H9 (cell line): ENCODE measurements around the gene EDN3. TPM values are rescaled to one million over a fixed set of nuclear protein-coding genes. Genes with fewer than 3 reads are reported as not detected.

Source experiments
- DNase-seq: peaks from one replicate; pipeline ENCODE4 v3.0.0-alpha.2; 2017
- H2AFZ ChIP-seq: one replicate; pipeline ENCODE4 v1.6.1; 2013; ENCODE audit warnings: mild to moderate bottlenecking, low read length, control low read depth, moderate library complexity
- H2AK5ac ChIP-seq: 2 replicates; pipeline ENCODE4 v1.6.1; 2013; ENCODE audit warnings: low read length, control low read depth, mixed read lengths; ENCODE audit not compliant: insufficient read length
- H2BK120ac ChIP-seq: one replicate; pipeline ENCODE4 v1.6.1; 2013; ENCODE audit warnings: low read depth, mild to moderate bottlenecking, low read length, control low read depth, inconsistent platforms; ENCODE audit not compliant: poor library complexity, severe bottlenecking
- H2BK12ac ChIP-seq: 2 replicates; pipeline ENCODE4 v1.6.1; 2013; ENCODE audit warnings: low read length, control low read depth, mixed read lengths, low read depth; ENCODE audit not compliant: insufficient read length
- H2BK15ac ChIP-seq: 2 replicates; pipeline ENCODE4 v1.6.1; 2013; ENCODE audit warnings: low read depth, low read length, control low read depth
- H2BK20ac ChIP-seq: one replicate; pipeline ENCODE4 v1.6.1; 2013; ENCODE audit warnings: low read depth, mild to moderate bottlenecking, low read length, control low read depth, inconsistent platforms; ENCODE audit not compliant: poor library complexity, severe bottlenecking
- H2BK5ac ChIP-seq: 2 replicates; pipeline ENCODE4 v1.6.1; 2013; ENCODE audit warnings: low read length, control low read depth, mixed read lengths; ENCODE audit not compliant: insufficient read length
- H3K14ac ChIP-seq: 2 replicates; pipeline ENCODE4 v1.6.1; 2013; ENCODE audit warnings: low read length, control low read depth; ENCODE audit not compliant: insufficient read depth
- H3K18ac ChIP-seq: 2 replicates; pipeline ENCODE4 v1.6.1; 2013; ENCODE audit warnings: low read depth, mild to moderate bottlenecking, mixed read lengths, low read length, control low read depth; ENCODE audit not compliant: insufficient read length
- H3K23ac ChIP-seq: 2 replicates; pipeline ENCODE4 v1.6.1; 2013; ENCODE audit warnings: low read length, control low read depth, mixed read lengths, low read depth; ENCODE audit not compliant: insufficient read length
- H3K23me2 ChIP-seq: 2 replicates; pipeline ENCODE4 v1.6.1; 2013; ENCODE audit warnings: low read depth, mild to moderate bottlenecking, mixed read lengths, low read length, control low read depth; ENCODE audit not compliant: insufficient read length, poor library complexity, severe bottlenecking
- H3K27ac ChIP-seq: 2 replicates; pipeline ENCODE4 v1.5.1; 2013; ENCODE audit warnings: low read length, control low read depth, mixed read lengths, low read depth; ENCODE audit not compliant: insufficient read length
- H3K27me3 ChIP-seq: 2 replicates; pipeline ENCODE4 v1.6.1; 2013; ENCODE audit warnings: low read length, control low read depth, inconsistent platforms; ENCODE audit not compliant: insufficient read depth
- H3K4ac ChIP-seq: 2 replicates; pipeline ENCODE4 v1.6.1; 2013; ENCODE audit warnings: low read depth, mild to moderate bottlenecking, control low read depth, inconsistent platforms, low read length, moderate library complexity
- H3K4me1 ChIP-seq: 2 replicates; pipeline ENCODE4 v1.6.1; 2013; ENCODE audit warnings: low read length, control low read depth, inconsistent platforms; ENCODE audit not compliant: insufficient read depth
- H3K4me2 ChIP-seq: 2 replicates; pipeline ENCODE4 v1.6.1; 2013; ENCODE audit warnings: low read length, control low read depth, mixed read lengths; ENCODE audit not compliant: insufficient read length, insufficient read depth
- H3K56ac ChIP-seq: 2 replicates; pipeline ENCODE4 v1.6.1; 2013; ENCODE audit warnings: low read depth, mild to moderate bottlenecking, mixed read lengths, low read length, control low read depth; ENCODE audit not compliant: insufficient read length
- H3K79me1 ChIP-seq: 2 replicates; pipeline ENCODE4 v1.6.1; 2013; ENCODE audit warnings: low read depth, mild to moderate bottlenecking, moderate library complexity, low read length, control low read depth, inconsistent platforms; ENCODE audit not compliant: insufficient read depth, poor library complexity, severe bottlenecking
- H3K79me2 ChIP-seq: 2 replicates; pipeline ENCODE4 v1.6.1; 2013; ENCODE audit warnings: low read length, control low read depth, inconsistent platforms; ENCODE audit not compliant: insufficient read depth
- H3K9ac ChIP-seq: 2 replicates; pipeline ENCODE4 v1.6.1; 2013; ENCODE audit warnings: low read length, control low read depth, mixed read lengths; ENCODE audit not compliant: insufficient read length; ENCODE audit errors: extremely low read depth
- H3K9me3 ChIP-seq: one replicate; pipeline ENCODE4 v1.6.1; 2013; ENCODE audit warnings: low read depth, low read length, inconsistent platforms; ENCODE audit not compliant: control insufficient read depth
- H3T11ph ChIP-seq: one replicate; pipeline ENCODE4 v1.6.1; 2013; ENCODE audit warnings: mild to moderate bottlenecking, low read length, control low read depth, inconsistent platforms
- H4K20me1 ChIP-seq: one replicate; pipeline ENCODE4 v1.6.1; 2013; ENCODE audit not compliant: control insufficient read depth, insufficient read length, insufficient read depth
- H4K5ac ChIP-seq: 2 replicates; pipeline ENCODE4 v1.6.1; 2013; ENCODE audit warnings: low read depth, mild to moderate bottlenecking, mixed read lengths, low read length, control low read depth; ENCODE audit not compliant: insufficient read length
- H4K8ac ChIP-seq: replicated peaks from 2 replicates; pipeline ENCODE4 v1.6.1; 2013; ENCODE audit warnings: low read length, control low read depth, mixed read lengths, low read depth; ENCODE audit not compliant: insufficient read length
- H4K91ac ChIP-seq: 2 replicates; pipeline ENCODE4 v1.6.1; 2013; ENCODE audit warnings: low read depth, mild to moderate bottlenecking, moderate library complexity, mixed read lengths, low read length, control low read depth; ENCODE audit not compliant: insufficient read length
- H3K27ac Mint-ChIP-seq, 3 experiments: 2 replicates in 2 of 3; 3 replicates in 1 of 3; pipeline ENCODE4 v1.8.0; 2020 to 2021; ENCODE audit warnings: mixed read lengths in 3 of 3, mild to moderate bottlenecking in 1 of 3, moderate library complexity in 1 of 3
- H3K27me3 Mint-ChIP-seq: 2 replicates; pipeline ENCODE4 v1.8.0; 2021; ENCODE audit warnings: low read depth, mild to moderate bottlenecking, moderate library complexity, mixed read lengths
- H3K36me3 Mint-ChIP-seq, 3 experiments: 2 replicates in 2 of 3; 3 replicates in 1 of 3; pipeline ENCODE4 v1.8.0; 2020 to 2021; ENCODE audit warnings: low read depth in 3 of 3, mixed read lengths in 3 of 3; ENCODE audit not compliant: insufficient read depth in 1 of 3
- H3K4me1 Mint-ChIP-seq, 2 experiments: 2 replicates each; pipeline ENCODE4 v1.8.0; 2020; ENCODE audit warnings: mixed read lengths in 2 of 2
- H3K4me3 Mint-ChIP-seq, 2 experiments: 2 replicates in 1 of 2; 3 replicates in 1 of 2; pipeline ENCODE4 v1.8.0; 2020 to 2021; ENCODE audit warnings: mild to moderate bottlenecking in 2 of 2, mixed read lengths in 2 of 2, moderate library complexity in 1 of 2
- H3K9me3 Mint-ChIP-seq, 2 experiments: 2 replicates in 1 of 2; 3 replicates in 1 of 2; pipeline ENCODE4 v1.8.0; 2020; ENCODE audit warnings: mild to moderate bottlenecking in 2 of 2, mixed read lengths in 2 of 2, moderate library complexity in 1 of 2
- WGBS: extraction: QIAGEN DNeasy Blood & Tissue Kit; methylation state at CpG from one replicate; pipeline ENCODE4 v1.1.7; 2013; ENCODE audit warnings: missing lambda C conversion rate, low lambda C conversion rate, mixed read lengths; ENCODE audit not compliant: insufficient read length; ENCODE audit errors: extremely low coverage; 5-methylcytosine and 5-hydroxymethylcytosine counted together
- total RNA-seq: library from RNA; stranded (reverse); gene quantifications from 2 replicates; pipeline ENCODE4 v1.2.1, GENCODE V29; 2021
- TF ChIP-seq, protein P1 (sequence below): fragments of 200-600 bp; sonication (generic); conservative IDR thresholded peaks from 3 replicates; pipeline ENCODE4 v1.8.0; 2021; ENCODE audit warnings: antibody characterized with exemption, mild to moderate bottlenecking

Gene EDN3
- total RNA-seq, 1 experiment from 2014 or later, result 0.20 TPM

GRCh38 chr20:59284470-59284869 lies 15.9 kb upstream of the EDN3 start:
- no peak overlapping the region for H3K23ac ChIP-seq
- WGBS, result no CpG with 5 or more reads among the region's 5 CpGs
- no peak overlapping the region for H2AK5ac ChIP-seq
- H2BK15ac ChIP-seq, result no peak overlapping the region
- no peaks in the 10 kb centered on the region for H3K9me3 ChIP-seq
- H4K20me1 ChIP-seq, result no peaks in the 10 kb centered on the region
- H3K4me2 ChIP-seq, result no peak overlapping the region
- Mint-ChIP-seq H3K27me3 (peaks cover 48% of the 10 kb centered on the region), H3K4me3 (no peak overlapping the region), H3K9me3 (peaks cover 0 to 3% of the 10 kb centered on the region in 2 experiments; a peak in 1 of 5 replicates), H3K27ac (no peak overlapping the region), H3K36me3 (no peaks in the 10 kb centered on the region), H3K4me1 (no peaks in the 10 kb centered on the region; a peak in 1 of 4 replicates)
- no peak overlapping the region for H3K9ac ChIP-seq
- H4K8ac ChIP-seq, result no peak overlapping the region
- no peak overlapping the region for H2BK20ac ChIP-seq
- H2AFZ ChIP-seq, result no peak overlapping the region
- H3K4me1 ChIP-seq, result no peaks in the 10 kb centered on the region
- H3K79me2 ChIP-seq, result no peaks in the 10 kb centered on the region
- H3K14ac ChIP-seq, result no peak overlapping the region
- no peak overlapping the region for H4K91ac ChIP-seq
- H2BK5ac ChIP-seq, result no peak overlapping the region
- no peak overlapping the region for H3T11ph ChIP-seq
- H3K56ac ChIP-seq, result no peak overlapping the region
- no peak for DNase-seq
- H2BK120ac ChIP-seq, result no peak overlapping the region
- no peak overlapping the region for H4K5ac ChIP-seq
- no peak overlapping the region for H3K4ac ChIP-seq
- no peaks in the 10 kb centered on the region for H3K23me2 ChIP-seq
- TF ChIP-seq, protein P1, sequence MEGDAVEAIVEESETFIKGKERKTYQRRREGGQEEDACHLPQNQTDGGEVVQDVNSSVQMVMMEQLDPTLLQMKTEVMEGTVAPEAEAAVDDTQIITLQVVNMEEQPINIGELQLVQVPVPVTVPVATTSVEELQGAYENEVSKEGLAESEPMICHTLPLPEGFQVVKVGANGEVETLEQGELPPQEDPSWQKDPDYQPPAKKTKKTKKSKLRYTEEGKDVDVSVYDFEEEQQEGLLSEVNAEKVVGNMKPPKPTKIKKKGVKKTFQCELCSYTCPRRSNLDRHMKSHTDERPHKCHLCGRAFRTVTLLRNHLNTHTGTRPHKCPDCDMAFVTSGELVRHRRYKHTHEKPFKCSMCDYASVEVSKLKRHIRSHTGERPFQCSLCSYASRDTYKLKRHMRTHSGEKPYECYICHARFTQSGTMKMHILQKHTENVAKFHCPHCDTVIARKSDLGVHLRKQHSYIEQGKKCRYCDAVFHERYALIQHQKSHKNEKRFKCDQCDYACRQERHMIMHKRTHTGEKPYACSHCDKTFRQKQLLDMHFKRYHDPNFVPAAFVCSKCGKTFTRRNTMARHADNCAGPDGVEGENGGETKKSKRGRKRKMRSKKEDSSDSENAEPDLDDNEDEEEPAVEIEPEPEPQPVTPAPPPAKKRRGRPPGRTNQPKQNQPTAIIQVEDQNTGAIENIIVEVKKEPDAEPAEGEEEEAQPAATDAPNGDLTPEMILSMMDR, result no peak
- H3K27ac ChIP-seq, result no peak overlapping the region
- no peaks in the 10 kb centered on the region; the same call in 1 of the 2 replicates for H3K27me3 ChIP-seq
- H3K79me1 ChIP-seq, result no peaks in the 10 kb centered on the region
- H2BK12ac ChIP-seq, result no peak overlapping the region
- H3K18ac ChIP-seq, result no peak overlapping the region
